Vagina (tissue), 2 donors: ENCODE measurements around the gene ACTR5.

Experiments
- POLR2A ChIP-seq, 2 donors: fragments of 450-650 bp; IDR thresholded peaks; one replicate each; pipeline ENCODE4 v1.6.1; 2017; ENCODE audit warnings: antibody characterized with exemption in 2 of 2, mild to moderate bottlenecking in 2 of 2, moderate library complexity in 2 of 2
- POLR2AphosphoS5 ChIP-seq, 2 donors: sonication (generic); formaldehyde crosslinking; IDR thresholded peaks; one replicate each; pipeline ENCODE4 v1.9.0; 2017; ENCODE audit warnings: antibody characterized with exemption in 2 of 2, mild to moderate bottlenecking in 2 of 2, low read depth in 1 of 2; ENCODE audit not compliant: insufficient read depth in 1 of 2
- TF ChIP-seq, protein P1 (sequence below), 3 experiments: fragments of 450-650 bp in 2 of 3; fragments of 200-600 bp in 1 of 3; sonication (generic) in 1 of 3; IDR thresholded peaks; one replicate each; pipeline ENCODE4 v1.5.1; 2017 to 2019; ENCODE audit warnings: antibody characterized with exemption in 3 of 3, mild to moderate bottlenecking in 2 of 3, moderate library complexity in 2 of 3

DNA sequence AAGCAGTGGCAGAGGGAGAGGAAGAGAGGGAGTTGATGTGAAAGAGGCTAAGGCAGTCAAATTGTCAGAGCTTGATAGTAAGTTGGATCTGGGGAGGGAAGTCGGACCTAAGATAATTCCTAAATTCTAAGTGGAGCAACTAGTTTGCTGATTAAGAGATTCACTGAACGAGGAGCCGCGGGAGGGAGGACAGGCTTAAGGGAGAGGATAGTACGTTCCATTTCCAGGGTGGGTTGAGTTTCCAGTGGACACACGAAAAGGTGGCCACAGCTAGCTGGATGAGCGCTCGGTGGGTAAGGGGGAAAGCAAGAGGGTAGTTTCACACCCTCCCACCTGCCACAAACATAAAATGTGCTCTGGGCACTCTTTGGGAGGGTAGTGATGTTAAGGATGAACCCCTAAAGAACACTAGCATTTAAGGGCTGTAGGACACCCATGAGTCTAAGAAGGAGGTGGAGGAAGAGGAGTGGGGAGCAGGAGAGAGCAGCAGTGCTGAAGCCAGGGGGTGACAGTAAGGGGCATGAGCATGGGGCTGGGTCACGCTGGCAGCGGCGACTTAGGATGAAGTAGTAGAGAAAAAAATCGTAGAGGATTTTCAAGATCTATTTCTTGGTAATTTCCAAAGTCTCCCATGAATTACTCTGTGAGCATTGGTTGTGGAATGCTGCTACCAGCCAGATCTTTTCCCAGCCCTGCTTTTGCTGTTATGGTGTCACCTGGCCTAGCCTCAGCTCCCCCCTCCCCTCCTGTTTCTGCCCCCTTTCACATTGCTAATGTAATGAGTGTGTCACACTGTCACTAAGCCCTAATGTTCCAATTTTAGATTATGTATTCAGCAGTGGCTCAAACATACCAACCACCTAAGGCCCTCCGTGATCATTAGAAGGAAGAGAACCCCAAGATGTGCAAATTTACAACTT, 21.4 kb downstream of the ACTR5 start:
- TF ChIP-seq, protein P1, sequence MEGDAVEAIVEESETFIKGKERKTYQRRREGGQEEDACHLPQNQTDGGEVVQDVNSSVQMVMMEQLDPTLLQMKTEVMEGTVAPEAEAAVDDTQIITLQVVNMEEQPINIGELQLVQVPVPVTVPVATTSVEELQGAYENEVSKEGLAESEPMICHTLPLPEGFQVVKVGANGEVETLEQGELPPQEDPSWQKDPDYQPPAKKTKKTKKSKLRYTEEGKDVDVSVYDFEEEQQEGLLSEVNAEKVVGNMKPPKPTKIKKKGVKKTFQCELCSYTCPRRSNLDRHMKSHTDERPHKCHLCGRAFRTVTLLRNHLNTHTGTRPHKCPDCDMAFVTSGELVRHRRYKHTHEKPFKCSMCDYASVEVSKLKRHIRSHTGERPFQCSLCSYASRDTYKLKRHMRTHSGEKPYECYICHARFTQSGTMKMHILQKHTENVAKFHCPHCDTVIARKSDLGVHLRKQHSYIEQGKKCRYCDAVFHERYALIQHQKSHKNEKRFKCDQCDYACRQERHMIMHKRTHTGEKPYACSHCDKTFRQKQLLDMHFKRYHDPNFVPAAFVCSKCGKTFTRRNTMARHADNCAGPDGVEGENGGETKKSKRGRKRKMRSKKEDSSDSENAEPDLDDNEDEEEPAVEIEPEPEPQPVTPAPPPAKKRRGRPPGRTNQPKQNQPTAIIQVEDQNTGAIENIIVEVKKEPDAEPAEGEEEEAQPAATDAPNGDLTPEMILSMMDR (IDR thresholded peaks at IDR 0.05): no peak
- TF ChIP-seq POLR2A (IDR thresholded peaks at IDR 0.05) (no peak), POLR2AphosphoS5 (IDR thresholded peaks at IDR 0.05; ENCODE audit: insufficient read depth in 1 of 2, low read depth in 1 of 2) (no peak)
